ENCODE results near the gene GCSAM.

GCSAM gene

DNA sequence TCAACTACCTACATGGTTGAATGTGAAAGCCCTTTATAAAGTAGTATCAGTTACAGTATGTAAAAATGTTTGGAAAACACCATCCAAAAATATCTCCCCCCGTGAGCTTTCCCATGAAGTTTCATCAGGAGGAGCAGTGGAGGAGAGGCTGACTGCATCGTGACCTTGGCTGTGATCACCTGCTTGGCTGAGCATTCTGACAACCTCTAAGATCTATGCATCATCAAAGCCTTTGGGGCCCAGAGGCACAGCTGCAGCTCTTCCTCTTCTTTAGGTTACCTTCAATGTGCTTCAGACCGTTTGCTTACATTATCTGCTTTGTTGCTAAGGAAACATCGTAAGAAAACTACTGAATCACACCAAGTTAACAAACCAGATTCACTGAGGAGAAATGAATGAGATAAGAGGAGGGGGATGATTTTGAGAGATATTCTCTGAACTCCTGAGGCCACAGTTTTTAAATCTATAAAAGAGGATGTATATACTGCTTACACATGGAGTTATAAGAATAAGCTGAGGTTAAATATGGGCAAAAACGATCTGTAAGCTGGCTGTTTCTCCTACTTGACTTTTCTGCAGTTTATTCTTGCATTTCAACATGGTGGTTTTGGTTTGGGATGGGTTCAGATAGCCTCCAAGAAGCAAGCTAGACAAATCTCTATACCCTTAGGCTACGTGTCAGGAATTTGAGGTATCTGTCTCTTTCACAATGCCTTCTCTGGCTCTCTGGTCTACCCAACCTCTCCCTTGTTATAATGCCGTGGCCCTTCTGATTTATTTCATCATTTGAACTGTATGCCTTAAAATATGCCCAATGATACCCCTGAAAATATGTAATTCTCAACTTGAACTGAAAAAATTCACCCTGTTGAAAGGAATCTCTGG, 4.0 kb downstream of the GCSAM start:
- no peak for DNase-seq

DNA sequence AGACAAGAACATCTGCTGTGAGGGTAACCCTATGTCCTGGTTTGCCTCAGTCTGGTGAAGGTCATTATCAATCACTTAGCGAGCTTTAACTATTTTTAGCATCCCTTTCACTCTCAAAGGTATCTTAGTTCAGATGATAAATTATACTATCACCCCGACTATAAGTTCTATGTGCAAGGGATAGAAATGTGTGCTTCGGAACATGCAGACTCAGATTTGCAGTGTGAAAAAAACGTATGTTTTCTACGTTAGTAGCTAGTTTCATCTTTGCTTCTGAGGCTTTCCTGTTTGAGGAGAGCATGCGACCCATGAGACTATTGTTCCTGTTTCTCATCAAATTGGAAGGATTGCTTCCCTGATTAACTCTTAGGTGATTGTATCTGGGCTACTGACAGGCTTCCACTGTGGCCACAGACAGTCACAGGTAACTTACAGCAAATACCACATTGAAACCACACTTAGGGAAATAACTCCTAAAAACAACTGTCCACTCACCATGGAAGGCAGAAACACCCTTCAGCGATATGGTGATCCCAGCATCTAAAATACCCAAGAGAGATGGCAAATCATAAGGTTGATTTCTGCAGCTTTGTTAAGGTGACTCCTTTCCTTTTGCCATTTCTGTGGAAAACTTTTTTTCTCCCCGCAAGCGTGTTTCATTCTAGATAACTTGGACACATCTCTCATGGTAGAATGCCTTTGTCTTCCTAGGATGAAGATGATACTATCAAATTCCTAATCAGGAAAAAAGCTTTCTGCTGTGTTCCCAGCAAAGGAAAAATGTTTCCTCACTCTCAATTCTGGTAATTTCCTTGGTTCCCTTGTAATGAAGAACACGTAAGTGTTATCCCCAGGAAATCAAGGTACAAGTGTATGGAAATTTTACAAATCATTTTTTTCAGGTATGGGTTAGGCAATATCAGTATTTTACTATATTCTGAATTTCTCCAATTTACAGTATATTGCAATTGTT, 5.2 kb downstream of the GCSAM start:
- DNase-seq = no peak

DNA sequence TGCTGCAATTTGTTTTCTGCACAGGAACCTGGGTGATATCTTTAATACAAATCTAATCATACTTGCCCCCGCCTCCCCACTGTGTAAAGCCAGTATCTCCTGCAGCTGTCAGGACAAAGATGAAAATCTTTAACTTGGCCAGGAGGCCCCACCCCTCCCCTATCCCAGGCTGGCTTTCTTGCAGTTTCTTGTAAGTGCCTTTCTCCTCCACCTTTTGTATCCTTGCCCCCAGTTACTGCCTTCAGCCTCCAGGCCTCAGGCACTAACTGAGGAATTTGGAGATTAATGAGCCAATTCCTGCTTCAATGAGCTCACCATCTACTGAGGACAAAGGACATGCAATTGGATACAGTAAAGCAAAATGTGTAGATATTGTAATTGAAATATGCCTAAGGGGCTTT, 6.5 kb downstream of the GCSAM start:
- DNase-seq = peak; percentile 28

DNA sequence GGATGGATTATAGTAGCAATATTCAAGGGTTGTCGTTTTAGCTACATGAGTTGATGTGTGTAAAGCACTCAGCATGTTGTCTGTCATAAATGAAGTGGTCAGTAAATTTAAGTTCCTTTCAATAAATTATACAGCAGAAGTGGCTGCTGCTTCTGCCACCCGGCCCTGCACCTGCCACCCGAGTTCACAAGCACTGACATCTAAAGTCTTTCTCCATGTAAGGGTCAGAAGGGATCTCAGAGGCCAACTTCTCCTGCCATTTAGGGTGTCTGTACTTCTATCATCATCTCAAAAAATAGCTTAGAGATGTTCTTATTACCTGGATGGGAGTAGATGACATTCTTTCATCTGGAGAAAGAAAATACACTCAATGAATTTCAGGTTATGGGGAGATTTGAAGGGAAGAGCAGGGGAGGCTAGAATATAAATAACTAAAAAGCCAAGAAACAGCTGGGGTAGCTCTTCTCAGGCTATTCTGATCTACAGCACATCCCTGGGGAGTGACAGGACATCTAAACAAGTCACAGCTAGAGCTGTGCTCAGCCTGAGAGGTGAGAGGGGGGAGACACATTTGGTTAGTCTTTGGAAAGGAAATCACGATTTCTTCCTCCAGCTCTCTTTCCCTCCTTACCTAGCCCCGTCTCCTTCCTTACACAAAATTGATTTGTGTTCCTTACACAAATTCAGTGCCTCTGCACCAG, 8.0 kb downstream of the GCSAM start:
- no peak for DNase-seq

DNA sequence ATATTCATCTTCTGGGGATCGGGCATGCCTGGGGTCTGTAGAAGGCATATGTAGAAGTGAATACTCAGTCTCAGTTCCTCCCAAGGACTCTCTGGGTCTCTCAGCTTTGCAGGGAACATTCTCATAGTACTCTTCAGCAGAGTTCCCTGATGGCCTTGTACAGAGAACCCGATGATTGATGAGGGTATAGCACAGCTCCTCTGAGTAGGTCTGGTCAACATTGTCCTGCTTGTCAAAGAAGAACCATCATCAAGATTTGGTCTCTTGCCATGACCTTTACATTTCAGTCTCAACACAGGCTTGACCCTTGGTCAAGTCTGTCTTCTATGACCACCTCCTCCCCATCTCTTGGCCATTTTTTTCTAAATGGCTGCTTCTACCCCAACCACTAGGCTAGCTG, 9.5 kb downstream of the GCSAM start:
- DNase-seq = no peak

DNA sequence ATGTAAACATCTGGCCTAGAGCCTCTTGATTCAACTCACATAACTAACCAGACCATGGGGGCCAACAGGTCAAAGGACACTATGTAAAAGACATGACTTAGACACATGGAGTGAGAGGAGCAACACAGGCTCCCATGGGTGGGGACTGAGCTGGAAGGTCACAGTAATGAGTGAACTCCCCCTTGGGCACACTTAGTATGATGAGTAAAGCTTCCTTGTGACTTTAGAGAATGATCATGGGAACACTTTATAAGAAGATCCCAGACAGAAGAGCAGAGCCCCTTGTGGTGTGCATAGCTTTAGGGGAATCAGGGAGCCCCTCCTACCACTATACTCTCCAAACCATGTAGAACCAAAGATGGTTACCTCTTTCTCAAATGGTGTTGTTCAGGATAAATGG, 10.2 kb downstream of the GCSAM start:
- no peak for DNase-seq

DNA sequence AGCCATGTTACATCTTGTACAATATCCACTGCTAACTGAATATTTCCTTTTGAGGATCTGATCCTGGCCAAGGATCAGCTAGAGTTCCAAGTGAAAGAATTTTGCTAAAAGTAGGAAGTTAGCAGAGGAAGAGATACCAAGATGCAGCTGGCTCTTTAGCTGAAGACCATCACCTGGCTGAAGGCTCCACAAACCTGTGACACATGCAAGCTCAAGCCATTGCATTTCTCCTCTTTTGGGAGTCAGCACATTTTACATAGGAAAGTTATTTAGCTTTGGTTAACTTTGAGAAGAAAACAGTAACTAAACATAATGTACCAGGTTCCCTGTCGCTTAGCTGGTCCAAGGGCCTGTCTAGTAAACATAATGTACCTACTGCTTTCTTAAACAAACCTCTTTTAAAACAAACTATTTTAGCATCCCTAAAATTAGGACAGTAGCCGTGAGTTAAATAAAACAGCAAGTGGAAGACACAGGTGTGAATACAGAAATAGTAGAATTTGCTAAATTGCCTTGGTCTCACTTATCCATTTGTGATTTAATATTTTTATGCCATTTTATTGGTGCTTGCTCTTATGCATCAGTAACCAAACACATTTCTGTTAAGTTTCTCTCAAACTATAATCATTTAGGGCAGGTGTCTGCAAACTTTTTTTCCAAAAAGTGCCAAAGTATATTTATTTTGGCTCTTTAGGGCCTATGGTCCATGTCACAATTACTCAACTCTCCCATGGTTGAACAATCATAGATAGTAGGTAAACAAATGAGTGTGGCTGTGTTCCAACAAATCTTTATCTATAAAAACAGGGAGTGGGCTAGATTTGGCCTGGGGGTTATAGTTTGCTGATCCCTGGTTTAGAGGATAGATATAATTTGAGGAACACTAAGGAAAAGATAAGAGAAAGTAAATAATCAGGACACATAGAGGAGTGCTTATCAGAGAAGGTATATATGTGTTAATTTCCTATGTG, 11.2 kb downstream of the GCSAM start:
- DNase-seq = no peak

DNA sequence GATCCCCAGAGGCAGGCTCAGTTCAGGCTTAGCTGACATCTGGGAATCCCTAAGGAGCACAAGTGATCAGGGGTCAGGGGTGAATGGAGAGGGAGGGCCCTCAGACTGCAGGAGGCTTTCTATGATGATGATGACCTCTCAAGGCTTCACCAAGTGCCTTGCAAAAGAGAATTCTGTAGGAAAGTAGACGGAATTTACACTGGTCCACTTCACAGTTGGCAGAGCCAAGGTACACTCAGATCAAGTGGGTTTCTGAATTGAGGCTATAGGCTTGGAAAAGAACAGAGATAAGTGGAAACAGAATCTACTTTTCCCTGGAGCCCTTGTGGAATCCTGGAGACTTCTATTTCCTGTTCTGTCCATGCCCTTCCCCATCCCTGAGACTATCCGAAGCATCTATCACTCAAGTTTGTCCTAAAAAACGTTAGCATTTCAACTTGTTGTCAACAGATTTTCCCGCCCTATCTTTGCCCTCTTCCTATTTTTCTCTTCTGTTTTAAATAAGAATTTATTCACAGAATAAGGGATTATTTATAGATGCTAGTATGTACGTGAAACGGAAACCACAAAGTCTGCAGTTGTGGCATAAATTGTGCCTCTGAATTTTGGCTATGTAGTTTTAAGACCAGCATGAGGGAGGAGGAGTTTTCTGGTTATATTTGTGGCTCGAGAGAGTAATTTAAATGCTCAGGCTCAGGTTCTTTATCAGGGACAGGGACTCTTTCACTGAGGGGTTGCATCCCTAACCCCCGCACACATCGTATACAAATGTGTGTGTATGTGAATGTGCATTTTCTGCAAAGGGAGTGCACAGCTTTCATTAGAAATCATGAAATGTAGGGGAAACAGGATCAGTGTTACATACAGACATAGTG, 12.8 kb downstream of the GCSAM start:
- no peak for DNase-seq

DNA sequence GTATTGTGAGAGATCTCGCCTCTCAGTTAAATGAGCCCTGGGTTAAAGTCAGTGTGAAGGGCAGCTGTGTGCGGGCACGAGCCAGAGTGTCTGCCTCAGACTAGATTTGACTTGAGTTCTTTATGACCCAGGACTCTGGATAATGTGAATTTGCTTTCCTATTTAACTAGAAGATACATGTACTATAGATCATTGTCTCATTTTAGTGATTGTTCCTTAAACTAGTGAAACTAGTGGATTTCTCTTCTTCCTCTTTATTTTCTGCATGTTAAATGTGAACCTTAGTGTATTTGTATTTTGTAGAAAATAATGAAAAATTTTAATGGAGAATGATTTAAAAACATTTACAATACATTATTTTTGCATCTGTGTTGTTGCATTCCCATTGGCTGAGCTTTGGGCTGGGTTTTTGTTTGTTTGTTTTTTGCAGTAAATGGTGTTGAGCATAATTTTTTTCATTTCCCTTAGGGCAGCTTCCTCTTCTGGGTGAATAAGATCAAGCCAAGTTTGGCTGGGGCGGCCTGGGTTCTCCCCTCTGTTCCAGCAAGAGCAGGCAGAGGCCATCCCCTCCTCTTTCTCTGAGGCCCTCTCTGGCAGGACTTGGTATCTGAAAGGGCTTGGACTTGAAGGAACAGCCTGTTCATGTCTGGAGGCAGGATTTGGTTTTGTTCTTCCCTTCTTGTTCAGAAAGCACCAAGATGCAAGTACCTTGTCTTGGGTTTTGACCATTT, 15.0 kb downstream of the GCSAM start:
- no peak for DNase-seq

DNA sequence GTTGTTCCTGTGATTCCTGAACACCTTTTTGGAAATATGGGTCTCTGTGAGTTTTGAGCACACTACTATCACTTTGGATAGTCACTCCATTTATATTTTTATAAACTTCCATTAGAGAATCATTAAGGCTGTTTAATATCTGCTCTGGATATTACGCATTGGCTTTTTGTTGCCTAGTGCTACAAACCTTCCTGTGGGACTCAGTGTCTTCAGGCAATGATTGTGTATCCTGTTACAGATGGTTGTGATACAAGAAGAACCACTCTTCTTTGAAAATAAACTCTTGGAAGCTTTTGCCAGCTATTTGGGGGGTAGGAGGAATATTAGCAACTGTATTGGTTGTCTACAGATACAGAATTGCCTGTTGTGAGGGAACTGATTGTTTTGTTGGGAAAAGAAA, 15.6 kb downstream of the GCSAM start:
- DNase-seq = no peak

DNA sequence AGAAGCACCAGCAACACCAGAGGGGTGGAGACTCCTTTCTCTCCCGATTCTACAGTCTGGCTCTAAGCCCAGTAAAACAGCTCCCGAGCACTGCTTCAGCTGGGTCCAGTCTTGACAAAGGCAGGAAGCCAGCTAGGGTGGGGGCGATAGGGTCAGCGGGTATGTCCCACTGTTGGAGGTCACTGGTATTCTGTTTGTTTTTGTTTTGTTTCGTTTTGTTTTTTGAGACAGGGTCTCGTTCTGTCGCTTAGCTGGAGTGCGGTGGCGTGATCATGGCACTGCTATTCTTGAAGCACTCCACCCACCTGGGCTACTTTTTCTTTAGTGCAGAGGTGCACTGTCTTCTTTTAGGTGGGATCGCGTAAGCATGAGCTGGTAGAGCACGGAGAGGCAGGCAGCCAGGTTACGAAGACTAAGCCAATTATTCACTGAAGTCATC, 16.3 kb downstream of the GCSAM start:
- DNase-seq = no peak

DNA sequence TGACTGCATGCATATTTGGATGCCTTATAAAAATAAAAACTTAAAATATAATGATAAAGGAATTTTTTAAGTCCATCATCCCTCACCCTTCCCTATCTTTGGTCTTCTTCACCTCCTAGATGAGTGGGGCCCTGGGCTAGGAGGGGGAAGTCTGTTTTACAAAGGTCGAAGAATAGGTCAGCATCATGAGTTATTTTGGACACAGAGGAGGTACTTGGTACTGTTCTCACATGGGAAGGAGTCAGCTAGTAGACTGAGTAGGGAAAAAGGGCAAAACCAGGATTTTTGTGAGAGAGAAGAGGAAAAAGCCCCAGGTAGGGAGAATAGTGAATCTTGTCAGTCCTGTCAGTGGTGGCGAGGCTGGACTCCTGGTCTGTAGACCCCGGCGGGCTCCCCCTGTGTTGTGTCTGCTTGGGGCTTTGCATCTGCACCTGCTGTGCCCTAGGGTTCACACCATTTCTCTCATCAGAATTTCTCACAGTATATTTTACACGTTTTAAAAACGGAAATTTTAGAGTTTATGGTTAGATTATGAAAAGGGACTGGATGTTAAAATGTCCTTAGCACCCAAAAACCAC, 17.2 kb downstream of the GCSAM start:
- no peak for DNase-seq

DNA sequence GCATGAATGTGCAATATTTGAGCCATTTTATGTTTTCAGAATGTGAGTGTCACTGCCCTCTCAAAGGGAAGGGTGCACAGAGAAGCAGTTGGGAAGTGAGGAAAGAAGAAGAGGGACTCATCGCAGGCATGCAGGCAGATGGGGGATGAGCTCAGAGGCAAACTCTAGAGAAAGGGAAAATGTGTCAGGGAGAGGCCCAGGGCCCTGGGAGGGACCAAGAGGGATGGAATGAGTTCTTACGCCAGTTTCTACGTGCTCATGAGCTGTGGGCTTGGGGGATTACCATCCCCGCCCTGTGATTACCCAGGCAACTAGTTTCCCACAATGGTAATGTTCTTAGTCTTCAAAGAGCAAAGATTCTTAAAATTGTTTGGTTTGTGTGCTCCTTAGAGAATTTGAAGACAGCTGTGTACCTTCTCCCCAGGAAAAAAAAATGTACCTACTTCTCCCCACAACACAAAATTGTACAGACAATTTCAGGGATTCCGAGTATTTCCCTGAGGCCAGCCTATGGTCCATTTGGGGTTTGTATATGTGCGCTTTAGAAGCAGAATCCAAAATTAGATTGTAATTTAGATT, 17.8 kb downstream of the GCSAM start:
- DNase-seq = no peak

DNA sequence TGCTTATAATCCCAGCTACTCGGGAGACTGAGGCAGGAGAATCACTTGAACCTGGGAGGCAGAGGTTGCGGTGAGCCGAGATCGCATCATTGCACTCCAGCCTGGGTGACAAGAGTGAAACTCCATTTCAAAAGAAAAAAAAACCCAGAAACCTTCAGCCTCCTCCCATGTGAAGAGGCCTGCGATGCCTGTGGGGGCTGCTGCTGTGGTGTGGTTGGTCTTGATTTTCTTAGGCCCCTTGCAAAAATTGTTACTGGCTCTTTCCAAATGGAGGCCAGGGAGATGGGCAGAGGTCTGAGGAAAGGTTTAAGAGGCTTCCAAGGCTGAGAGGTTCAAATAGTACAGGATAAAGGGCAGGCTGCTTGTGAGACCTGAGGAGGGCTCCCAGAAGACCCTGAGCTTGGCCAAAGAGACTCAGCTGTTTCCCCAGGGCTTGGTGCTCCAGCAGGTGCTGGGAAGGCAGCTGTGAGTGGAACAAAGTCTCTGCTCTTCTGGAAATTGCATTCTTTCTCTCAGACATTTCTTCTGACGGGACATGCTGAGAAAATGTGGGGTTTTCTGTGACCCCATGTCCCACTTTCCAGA, 18.4 kb downstream of the GCSAM start:
- no peak for DNase-seq

DNA sequence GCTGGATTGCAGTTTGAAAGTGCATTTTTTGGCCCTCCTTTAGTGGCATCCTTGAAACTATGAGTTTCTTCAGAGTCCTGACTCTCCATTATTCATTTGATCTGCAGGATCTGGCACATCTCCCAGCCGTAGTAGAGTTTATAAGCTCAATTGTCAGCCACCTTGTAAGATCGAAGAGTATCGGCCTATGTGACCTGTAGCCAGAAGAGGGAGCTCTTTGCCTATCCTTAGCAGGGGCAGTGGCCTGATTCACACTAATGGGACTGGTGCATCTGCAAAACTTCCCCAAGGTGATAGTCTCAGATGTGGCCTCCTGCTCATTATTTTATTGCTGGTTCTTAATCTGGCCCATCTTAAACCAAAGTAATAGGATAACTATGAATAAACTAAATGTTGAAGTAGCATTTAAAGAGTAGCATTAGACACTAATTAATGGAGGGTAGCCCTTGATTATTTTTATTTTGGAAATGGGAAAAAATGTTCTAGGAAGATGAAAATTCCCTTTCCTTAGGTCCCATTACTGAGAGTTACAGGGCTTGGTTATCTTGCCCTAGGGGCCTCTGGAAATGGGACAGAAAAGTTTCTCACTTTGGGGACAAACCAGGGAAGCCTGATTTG, 21.2 kb downstream of the GCSAM start:
- DNase-seq = peak; percentile 59

DNA sequence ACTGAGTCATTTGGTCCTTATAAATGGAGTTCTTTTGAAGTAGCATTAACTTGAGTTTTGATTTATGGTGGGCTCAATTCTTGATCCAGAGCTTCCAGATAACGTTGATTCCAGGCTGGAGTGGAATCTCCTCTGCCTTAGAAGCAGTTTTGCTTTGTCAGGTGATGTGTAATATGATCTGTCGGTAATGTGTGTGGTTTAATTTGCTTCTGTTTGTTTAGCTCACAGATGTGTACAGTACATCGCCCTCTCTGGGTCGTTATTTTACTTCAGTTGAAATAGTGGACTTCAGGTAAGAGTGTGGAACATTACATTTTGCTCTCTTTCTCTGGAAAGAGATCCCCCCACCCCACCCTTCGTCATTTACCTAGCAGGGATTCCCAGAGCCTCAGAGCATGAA, 23.7 kb downstream of the GCSAM start:
- DNase-seq = no peak

DNA sequence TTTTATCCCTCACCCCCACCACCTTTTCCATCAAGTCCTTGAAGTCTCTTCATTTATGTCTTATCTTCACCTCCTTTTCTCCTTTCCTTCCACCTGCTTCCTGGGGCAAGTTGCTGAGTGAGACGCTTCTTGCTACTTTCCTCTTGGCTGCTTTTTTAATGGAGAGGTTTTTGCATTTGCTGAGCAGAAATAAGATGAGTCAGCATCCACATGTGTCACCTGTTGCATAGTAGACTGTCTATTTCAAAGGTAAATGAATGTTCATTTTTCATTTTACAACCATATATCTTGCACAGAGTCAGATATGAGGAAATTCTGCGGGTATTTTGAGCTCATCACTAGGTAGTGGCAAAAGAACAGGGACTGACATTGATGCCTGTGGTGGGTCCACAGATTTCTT, 28.3 kb downstream of the GCSAM start:
- no peak for DNase-seq

DNA sequence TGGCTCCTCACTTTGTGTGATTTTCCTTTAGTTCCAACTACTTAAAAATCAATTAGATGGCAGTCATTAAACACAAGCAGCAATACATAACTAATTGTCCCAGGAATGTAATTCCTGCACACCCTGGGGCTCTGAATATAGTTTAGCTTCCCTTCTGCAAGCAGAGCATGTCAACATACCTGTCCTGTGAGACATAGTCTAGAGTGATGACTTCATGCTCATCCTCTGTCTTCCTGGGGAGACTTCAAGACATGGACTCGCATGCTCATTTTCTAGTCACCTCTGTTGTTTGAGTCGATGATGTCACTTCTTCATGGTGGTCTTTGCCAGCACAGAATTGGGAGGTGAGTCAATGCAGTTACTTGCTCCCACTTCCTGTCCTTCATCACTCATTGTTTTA, 31.1 kb downstream of the GCSAM start:
- DNase-seq = peak; percentile 97

DNA sequence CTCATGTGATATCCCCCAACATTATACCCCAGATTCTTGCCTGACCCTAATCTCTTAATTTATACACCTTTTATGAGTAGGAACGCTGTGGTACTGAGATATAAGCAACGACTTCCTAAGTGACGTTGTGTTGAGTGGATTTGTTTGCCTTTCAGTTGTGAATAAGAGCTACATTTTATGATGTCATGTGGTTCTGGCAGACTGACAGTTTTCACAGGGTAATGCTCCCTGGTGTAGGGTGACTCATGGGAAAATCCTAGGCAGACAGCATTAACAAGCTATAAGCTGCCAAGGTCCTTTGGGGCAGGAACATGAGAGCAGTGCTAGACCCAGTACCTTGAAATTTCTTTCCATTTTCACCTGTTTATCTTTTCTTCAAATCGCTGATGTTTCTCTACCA, 35.7 kb downstream of the GCSAM start:
- peak; percentile 99 for DNase-seq

Data from fibroblast of skin of right biceps (primary cell).